ENCODE data around the gene PARD3B.

DNA sequence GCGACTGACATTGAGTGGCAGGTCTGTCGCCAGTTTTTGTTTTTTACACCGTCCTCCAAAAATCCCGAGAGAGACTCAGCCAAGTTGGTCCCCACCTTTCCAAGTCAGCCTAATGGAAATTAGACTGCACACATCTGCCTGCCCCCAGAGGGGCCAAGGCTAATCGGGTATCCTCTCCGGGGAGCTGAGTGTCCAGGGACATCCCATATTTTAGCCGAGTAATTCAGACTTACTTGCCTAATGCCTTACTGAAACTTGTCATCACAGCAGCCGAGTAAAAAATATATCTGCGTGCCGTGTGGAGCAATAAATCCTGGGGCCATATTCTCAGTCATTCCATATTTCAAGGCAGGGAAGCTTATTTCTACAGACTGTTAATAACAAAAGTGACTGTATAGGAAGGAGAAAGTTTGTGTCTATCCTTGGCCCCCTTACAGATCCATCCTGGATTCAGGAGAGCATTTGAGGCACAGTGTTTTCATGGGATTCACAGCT is 1098.2 kb downstream of the PARD3B start:
- TF ChIP-seq, protein P1, sequence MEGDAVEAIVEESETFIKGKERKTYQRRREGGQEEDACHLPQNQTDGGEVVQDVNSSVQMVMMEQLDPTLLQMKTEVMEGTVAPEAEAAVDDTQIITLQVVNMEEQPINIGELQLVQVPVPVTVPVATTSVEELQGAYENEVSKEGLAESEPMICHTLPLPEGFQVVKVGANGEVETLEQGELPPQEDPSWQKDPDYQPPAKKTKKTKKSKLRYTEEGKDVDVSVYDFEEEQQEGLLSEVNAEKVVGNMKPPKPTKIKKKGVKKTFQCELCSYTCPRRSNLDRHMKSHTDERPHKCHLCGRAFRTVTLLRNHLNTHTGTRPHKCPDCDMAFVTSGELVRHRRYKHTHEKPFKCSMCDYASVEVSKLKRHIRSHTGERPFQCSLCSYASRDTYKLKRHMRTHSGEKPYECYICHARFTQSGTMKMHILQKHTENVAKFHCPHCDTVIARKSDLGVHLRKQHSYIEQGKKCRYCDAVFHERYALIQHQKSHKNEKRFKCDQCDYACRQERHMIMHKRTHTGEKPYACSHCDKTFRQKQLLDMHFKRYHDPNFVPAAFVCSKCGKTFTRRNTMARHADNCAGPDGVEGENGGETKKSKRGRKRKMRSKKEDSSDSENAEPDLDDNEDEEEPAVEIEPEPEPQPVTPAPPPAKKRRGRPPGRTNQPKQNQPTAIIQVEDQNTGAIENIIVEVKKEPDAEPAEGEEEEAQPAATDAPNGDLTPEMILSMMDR (IDR thresholded peaks at IDR 0.05; ENCODE audit: low read length), result no peak
- TF ChIP-seq EZH2phosphoT487 (IDR thresholded peaks at IDR 0.05; ENCODE audit: low read length) (no peak), EZH2 (optimal IDR thresholded peaks at IDR 0.05; ENCODE audit: low read depth, low read length) (no peak)

Data from MM.1S (cell line).